ENCODE measurements around the gene SERTAD1.

Gene SERTAD1

DNA sequence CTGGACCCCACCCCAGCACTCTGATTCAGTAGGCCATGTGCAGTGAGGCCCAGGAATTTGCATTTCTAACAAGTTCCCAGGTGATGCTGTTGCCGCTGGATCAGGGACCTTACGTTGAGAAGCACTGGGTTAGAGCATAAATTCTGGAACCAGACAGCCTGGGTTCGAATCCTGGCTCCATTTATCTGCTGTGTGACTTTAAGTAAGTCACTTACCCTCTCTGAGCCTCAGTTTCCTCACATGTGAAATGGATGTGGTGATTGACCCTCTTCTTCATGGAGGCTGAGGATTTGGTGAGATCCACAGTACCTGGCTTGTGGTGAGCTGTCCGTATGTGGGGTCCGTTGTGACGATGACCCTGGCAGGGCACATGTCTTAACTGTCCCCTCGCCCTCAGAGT is 51.7 kb downstream of the SERTAD1 start:
- DNase-seq: no peak

DNA sequence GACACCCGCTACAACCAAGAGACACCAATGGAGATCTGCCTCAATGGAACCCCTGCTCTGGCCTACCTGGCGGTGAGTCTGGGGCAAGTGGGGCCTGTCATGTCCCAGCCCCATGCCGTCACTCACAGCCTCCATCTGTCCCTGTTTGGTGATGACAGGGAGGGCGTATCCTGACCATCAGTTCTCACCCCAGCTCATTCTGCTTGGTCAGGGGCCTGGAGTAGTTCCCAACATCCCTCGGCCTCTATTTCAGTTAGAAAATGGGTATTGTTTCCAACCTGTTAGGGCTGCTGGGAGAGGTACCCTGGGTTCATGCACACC is 54.0 kb downstream of the SERTAD1 start:
- DNase-seq: no peak
